GM18505 (cell line): ENCODE data around the gene PROM2.

Experiments used
- ATAC-seq: cut with Tn5 transposase; IDR thresholded peaks from one replicate; pipeline ENCODE4 v1.9.1; 2021; ENCODE audit not compliant: unreplicated experiment
- POLR2A ChIP-seq: IDR thresholded peaks from 4 replicates; pipeline ENCODE4 v1.6.1; 2011; ENCODE audit warnings: borderline replicate concordance; ENCODE audit not compliant: insufficient read depth, insufficient read length; ENCODE audit errors: extremely low read depth

The PROM2 gene

GRCh38 chr2:95323347-95324155 is 49.3 kb downstream of the PROM2 start:
- ATAC-seq: no peak
- TF ChIP-seq POLR2A: no peak

DNA sequence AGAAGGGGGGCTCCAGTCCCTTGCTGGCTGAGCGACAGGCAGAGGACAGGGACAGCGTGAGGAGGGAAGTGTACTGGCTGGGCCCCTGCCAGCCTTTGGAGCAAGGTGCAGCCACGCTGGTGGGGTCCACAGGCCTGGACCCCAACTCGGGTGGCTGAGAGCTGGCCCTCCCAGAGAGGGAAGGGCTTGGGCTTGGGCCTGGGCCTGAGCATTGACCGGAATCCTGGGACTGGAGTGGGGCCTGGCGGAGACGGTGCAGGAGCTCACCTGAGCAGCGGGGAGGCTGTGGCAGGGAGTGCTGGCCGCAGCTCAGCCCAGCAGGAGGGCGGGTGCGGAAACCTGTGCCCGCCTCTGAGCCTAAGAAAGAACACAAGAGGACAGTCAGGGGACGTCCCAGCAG is 50.8 kb downstream of the PROM2 start:
- no peak for ATAC-seq
- TF ChIP-seq POLR2A: no peak

GRCh38 chr2:95325590-95326432 is 51.6 kb downstream of the PROM2 start:
- no peak for ATAC-seq
- no peak for TF ChIP-seq POLR2A

DNA sequence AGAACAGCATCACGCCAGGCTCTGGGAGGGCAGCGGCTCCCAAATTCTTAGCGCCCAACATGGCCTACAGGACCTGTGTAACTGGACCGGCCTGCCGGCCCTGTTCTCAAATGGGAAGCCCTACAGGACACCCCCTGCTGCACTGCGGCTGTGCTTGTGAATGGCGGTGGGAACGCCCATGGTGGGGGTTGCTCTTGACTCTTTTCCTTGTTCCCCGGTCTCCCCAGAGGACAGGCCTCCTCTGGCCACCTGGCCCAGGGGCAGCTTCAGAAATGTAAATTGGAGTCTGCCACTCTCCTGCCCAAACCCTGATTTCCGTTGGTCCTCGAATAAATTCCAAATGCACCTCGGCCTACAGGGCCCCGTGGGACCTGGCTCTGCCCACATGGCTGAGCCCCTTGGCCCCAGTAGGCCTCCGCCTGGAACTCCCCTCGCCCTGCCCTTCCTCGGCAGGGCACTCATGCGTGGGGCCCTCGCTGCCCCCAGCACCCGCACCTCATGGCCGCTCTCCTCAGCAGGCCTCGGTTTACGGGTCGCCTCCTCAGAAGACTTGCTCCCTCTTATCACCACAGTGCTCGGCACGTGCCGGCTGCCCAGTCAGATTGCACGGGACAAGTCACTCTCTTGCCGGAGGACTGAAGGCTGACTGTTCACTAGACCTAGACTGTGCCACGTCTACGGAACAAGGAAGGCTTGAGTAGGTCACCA is 52.3 kb downstream of the PROM2 start:
- no peak for ATAC-seq
- TF ChIP-seq POLR2A: no peak

DNA sequence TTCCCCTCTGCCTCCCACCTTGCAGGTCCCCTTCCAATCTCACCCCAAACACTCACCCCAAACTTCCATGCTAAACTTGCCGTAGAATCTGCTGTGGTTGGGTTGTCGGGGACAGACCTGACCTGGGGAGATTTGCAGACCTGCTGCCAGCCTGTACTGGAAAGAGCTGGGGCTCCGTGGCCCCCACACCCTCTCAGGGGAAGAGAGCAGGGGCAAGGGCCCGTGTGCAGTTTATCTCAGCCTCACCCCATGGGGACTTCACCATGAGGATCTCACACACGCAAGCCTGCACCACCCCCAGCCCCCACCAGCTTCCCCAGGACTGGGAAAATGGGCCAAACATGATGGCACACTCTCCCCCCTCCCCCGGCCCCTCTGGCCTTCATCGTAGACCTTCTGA is 53.6 kb downstream of the PROM2 start:
- ATAC-seq: no peak
- TF ChIP-seq POLR2A: no peak

- TF ChIP-seq POLR2A: no peak
Observed at GRCh38 chr2:95328358-95329125, 54.3 kb downstream of the PROM2 start.

DNA sequence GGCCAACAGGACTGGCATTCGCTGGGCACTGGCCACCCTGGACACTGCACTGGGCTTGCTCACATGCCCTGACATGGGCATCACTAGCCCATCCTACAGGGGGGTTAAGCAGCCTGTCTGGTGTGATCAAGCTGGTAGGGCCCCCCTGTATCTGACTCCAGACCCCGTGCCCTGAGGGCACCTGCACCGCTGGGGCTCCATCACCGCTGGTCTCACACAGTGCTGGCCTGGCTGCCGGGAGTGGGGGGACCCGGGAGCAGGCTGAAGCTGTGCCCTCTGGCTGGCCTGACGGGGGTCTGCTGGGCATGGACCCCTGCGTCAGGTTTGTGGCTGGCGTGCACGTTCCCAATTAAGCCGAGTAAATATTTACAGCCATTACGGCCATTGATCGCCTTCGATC is 55.2 kb downstream of the PROM2 start:
- no peak for ATAC-seq
- TF ChIP-seq POLR2A: no peak

More at GRCh38 chr2:95328358-95329125, 54.3 kb downstream of the PROM2 start:
- ATAC-seq: no peak

GRCh38 chr2:95329891-95330793 is 55.9 kb downstream of the PROM2 start:
- no peak for TF ChIP-seq POLR2A
- no peak for ATAC-seq

GRCh38 chr2:95330794-95331338 is 56.6 kb downstream of the PROM2 start:
- no peak for TF ChIP-seq POLR2A
- ATAC-seq: no peak

GRCh38 chr2:95331606-95332005 is 57.4 kb downstream of the PROM2 start:
- TF ChIP-seq POLR2A: no peak
- ATAC-seq: no peak

DNA sequence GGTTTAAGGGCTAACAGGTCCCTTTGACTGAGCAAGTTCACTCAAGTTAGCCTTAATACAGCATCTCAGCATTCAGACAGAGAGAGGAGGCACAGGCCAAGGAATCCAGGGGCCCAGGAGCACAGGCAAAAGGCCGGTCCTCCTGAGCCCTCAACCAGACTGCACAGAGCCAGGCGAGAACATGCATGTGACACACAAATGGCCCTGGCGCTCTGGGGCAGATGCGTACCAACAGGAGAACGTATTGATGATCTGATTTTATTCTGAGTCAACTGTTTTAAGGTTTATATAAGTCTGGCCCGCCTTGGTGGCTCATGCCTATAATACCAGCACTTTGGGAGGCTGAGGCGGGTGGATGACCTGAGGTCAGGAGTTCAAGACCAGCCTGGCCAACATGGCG is 57.8 kb downstream of the PROM2 start:
- TF ChIP-seq POLR2A: no peak
- no peak for ATAC-seq
